ENCODE measurements around the gene SLBP. TPM values are rescaled to one million over a fixed set of nuclear protein-coding genes. Genes with fewer than 3 reads are reported as not detected.

Gene SLBP
- total and polyA plus RNA-seq, 10 of the 15 experiments (the other 5 are each of a cell fraction or from before 2014, with no cell fraction given), result 94.4 to 278 (median 158) TPM

GRCh38 chr4:1721003-1721665 is 9.0 kb upstream of the SLBP start, which contains the start of the genes TACC3 and TMEM129 (continued):
- TF ChIP-seq PML (IDR thresholded peaks at IDR 0.05; ENCODE audit: low read length) (no peak), NR2F1 (conservative IDR thresholded peaks at IDR 0.05) (no peak), PAX8 (IDR thresholded peaks at IDR 0.05) (no peak), SIN3A (IDR thresholded peaks at IDR 0.05; ENCODE audit: low read depth, low read length) (peak; percentile 98), SP1 (IDR thresholded peaks at IDR 0.05; ENCODE audit: low read depth, low read length) (peak; percentile 76), SMAD5 (IDR thresholded peaks at IDR 0.05; ENCODE audit: low read depth) (no peak), ZSCAN29 (IDR thresholded peaks at IDR 0.05) (no peak), RCOR1 (conservative IDR thresholded peaks at IDR 0.05; ENCODE audit: low read depth, low read length) (0 out of 2 replicates have a peak, but pooled peaks have one; percentile 50), TCF7 (IDR thresholded peaks at IDR 0.05; ENCODE audit: borderline replicate concordance) (no peak), POLR2AphosphoS5 (IDR thresholded peaks at IDR 0.05; ENCODE audit: low read length) (no peak), YBX1 (IDR thresholded peaks at IDR 0.05) (no peak), EGR1 (IDR thresholded peaks at IDR 0.05; ENCODE audit: borderline replicate concordance in 1 of 2, low read depth in 2 of 2, low read length in 2 of 2) (no peak), ATF7 (IDR thresholded peaks at IDR 0.05; ENCODE audit: low read depth) (no peak), BACH1 (IDR thresholded peaks at IDR 0.05; ENCODE audit: borderline replicate concordance) (no peak), RAD21 (IDR thresholded peaks at IDR 0.05; ENCODE audit: insufficient read depth, low read depth, low read length) (no peak), IKZF1 (conservative IDR thresholded peaks at IDR 0.05) (peak; percentile 88), NFIC (IDR thresholded peaks at IDR 0.05; ENCODE audit: low read depth, low read length) (no peak), REST (IDR thresholded peaks at IDR 0.05; ENCODE audit: low read depth, low read length) (no peak), STAT3 (IDR thresholded peaks at IDR 0.05; ENCODE audit: low read depth, low read length) (no peak), CHD1 (IDR thresholded peaks at IDR 0.05; ENCODE audit: low read depth, low read length) (no peak), TCF3 (IDR thresholded peaks at IDR 0.05; ENCODE audit: borderline replicate concordance, insufficient read depth, low read depth, low read length) (peak; percentile 79), SIX5 (IDR thresholded peaks at IDR 0.05; ENCODE audit: low read depth, low read length, severe bottlenecking) (peak; percentile 62), ZNF274 (IDR thresholded peaks at IDR 0.05; ENCODE audit: insufficient read depth, insufficient read length) (no peak), NFXL1 (IDR thresholded peaks at IDR 0.05; ENCODE audit: borderline replicate concordance) (no peak), ZNF24 (IDR thresholded peaks at IDR 0.05) (no peak), NFYB (IDR thresholded peaks at IDR 0.05; ENCODE audit: insufficient read depth, low read depth, low read length) (peak; percentile 74; the same call in 1 of the 2 replicates), WRNIP1 (IDR thresholded peaks at IDR 0.05; ENCODE audit: borderline replicate concordance, low read depth, low read length) (no peak), CREM (IDR thresholded peaks at IDR 0.05; ENCODE audit: low read depth) (peak; percentile 90), MYB (IDR thresholded peaks at IDR 0.05; ENCODE audit: borderline replicate concordance, low read depth, low read length) (no peak), CBFB (IDR thresholded peaks at IDR 0.05; ENCODE audit: low read depth) (no peak), CHD2 (IDR thresholded peaks at IDR 0.05; ENCODE audit: borderline replicate concordance, low read depth, low read length) (peak; percentile 59; the same call in 1 of the 2 replicates), CBX5 (IDR thresholded peaks at IDR 0.05; ENCODE audit: low read depth) (no peak)

Data from GM12878 (cell line).